ENCODE measurements around the gene CBX1.

CBX1 gene

GRCh38 chr17:48111937-48112241, 10.6 kb upstream of the CBX1 start:
- H4K20me1 ChIP-seq: peaks cover 0 to 53% (median 6%) of the 10 kb centered on the region in 11 experiments; a peak in 8 of 22 replicates
- peak overlapping the region; percentile 8 to 83 (median 76); a peak in 17 of 22 replicates for H3K27ac ChIP-seq
- H3K4me2 ChIP-seq: peak overlapping the region; percentile 58 to 97 (median 83)
- peak overlapping the region in 6 of 11 experiments; percentile 30 to 86 (median 62); a peak in 9 of 22 replicates for H3K9ac ChIP-seq
- peaks cover 43 to 84% (median 70%) of the 10 kb centered on the region in 10 experiments for H3K4me1 ChIP-seq
- peaks cover 0 to 7% (median 0%) of the 10 kb centered on the region in 11 experiments; a peak in 2 of 22 replicates for H3K9me3 ChIP-seq (replicated peaks in 1 of 11)
- H3K27me3 ChIP-seq: no peaks in the 10 kb centered on the region
- H3K36me3 ChIP-seq: peaks cover 31 to 52% (median 39%) of the 10 kb centered on the region in 11 experiments
- no peak for TF ChIP-seq Cebpa-rat (IDR thresholded peaks at IDR 0.05)
- H3K4me3 ChIP-seq: peak overlapping the region in 4 of 10 experiments; percentile 5 to 42 (median 31); a peak in 7 of 20 replicates

GRCh38 chr17:48110761-48111160, 9.5 kb upstream of the CBX1 start:
- Histone ChIP-seq H3K4me2 (peak overlapping the region; percentile 58 to 97 (median 83)), H3K36me3 (peaks cover 22 to 41% (median 29%) of the 10 kb centered on the region in 11 experiments), H3K9ac (peak overlapping the region in 5 of 11 experiments; percentile 3 to 86 (median 12); a peak in 5 of 22 replicates)

GRCh38 chr17:48107137-48108055, 6.1 kb upstream of the CBX1 start, which contains the start of gene SNX11:
SNX11 (plus strand) TSS chr17:48107766; CDS start chr17:48112044, 4,278 bp downstream.
- Histone ChIP-seq H4K20me1 (peaks cover 0 to 38% (median 6%) of the 10 kb centered on the region in 11 experiments; a peak in 8 of 22 replicates), H3K4me1 (peaks cover 57 to 81% (median 67%) of the 10 kb centered on the region in 10 experiments), H3K36me3 (peaks cover 0 to 11% (median 0%) of the 10 kb centered on the region in 11 experiments; a peak in 6 of 22 replicates), H3K4me3 (peak within 1 kb of the TSS; percentile 73 to 96 (median 82)), H3K9ac (peak within 1 kb of the TSS; percentile 73 to 86 (median 81)), H3K9me3 (replicated peaks in 1 of 11) (peaks cover 3 to 22% (median 9%) of the 10 kb centered on the region in 11 experiments; a peak in 16 of 22 replicates), H3K4me2 (peak within 1 kb of the TSS; percentile 69 to 97 (median 85)), H3K27ac (peak within 1 kb of the TSS; percentile 60 to 85 (median 77)), H3K27me3 (no peaks in the 10 kb centered on the region)
- TF ChIP-seq Cebpa-rat (IDR thresholded peaks at IDR 0.05): no peak

More at GRCh38 chr17:48110761-48111160, 9.5 kb upstream of the CBX1 start:
- Histone ChIP-seq H3K27ac (peak overlapping the region in 10 of 11 experiments; percentile 6 to 82 (median 42); a peak in 14 of 22 replicates), H3K27me3 (no peaks in the 10 kb centered on the region), H3K4me1 (peaks cover 49 to 87% (median 77%) of the 10 kb centered on the region in 10 experiments), H3K4me3 (peak overlapping the region in 4 of 10 experiments; percentile 81 to 96 (median 89); a peak in 7 of 20 replicates), H3K9me3 (replicated peaks in 1 of 11) (peaks cover 0 to 7% (median 0%) of the 10 kb centered on the region in 11 experiments; a peak in 2 of 22 replicates), H4K20me1 (peaks cover 0 to 53% (median 6%) of the 10 kb centered on the region in 11 experiments; a peak in 8 of 22 replicates)
- TF ChIP-seq Cebpa-rat (IDR thresholded peaks at IDR 0.05): no peak

GRCh38 chr17:48106802-48107136, 5.5 kb upstream of the CBX1 start:
- H3K4me3 ChIP-seq: peak overlapping the region; percentile 73 to 96 (median 82)
- peak overlapping the region; percentile 69 to 97 (median 85) for H3K4me2 ChIP-seq
- H4K20me1 ChIP-seq: peaks cover 0 to 32% (median 6%) of the 10 kb centered on the region in 11 experiments; a peak in 8 of 22 replicates
- H3K36me3 ChIP-seq: peaks cover 0 to 7% (median 0%) of the 10 kb centered on the region in 11 experiments; a peak in 3 of 22 replicates
- no peak for TF ChIP-seq Cebpa-rat (IDR thresholded peaks at IDR 0.05)
- H3K27ac ChIP-seq: peak overlapping the region in 9 of 11 experiments; percentile 60 to 85 (median 77); a peak in 13 of 22 replicates
- H3K4me1 ChIP-seq: peaks cover 58 to 81% (median 67%) of the 10 kb centered on the region in 10 experiments
- no peaks in the 10 kb centered on the region for H3K27me3 ChIP-seq
- H3K9me3 ChIP-seq (replicated peaks in 1 of 11): peaks cover 3 to 22% (median 10%) of the 10 kb centered on the region in 11 experiments; a peak in 16 of 22 replicates
- peak overlapping the region; percentile 73 to 86 (median 81); a peak in 21 of 22 replicates for H3K9ac ChIP-seq

- Histone ChIP-seq H4K20me1 (peaks cover 0 to 25% (median 13%) of the 10 kb centered on the region in 11 experiments; a peak in 17 of 22 replicates), H3K4me2 (peak overlapping the region in 5 of 11 experiments; percentile 86 to 95 (median 93); a peak in 7 of 22 replicates), H3K9ac (no peak overlapping the region), H3K36me3 (no peaks in the 10 kb centered on the region), H3K27me3 (no peaks in the 10 kb centered on the region), H3K4me3 (no peak overlapping the region), H3K9me3 (replicated peaks in 1 of 11) (peaks cover 3 to 22% (median 10%) of the 10 kb centered on the region in 11 experiments; a peak in 16 of 22 replicates), H3K4me1 (peaks cover 50 to 72% (median 58%) of the 10 kb centered on the region in 10 experiments), H3K27ac (no peak overlapping the region)
- TF ChIP-seq Cebpa-rat (IDR thresholded peaks at IDR 0.05): no peak
Measured at GRCh38 chr17:48104440-48104839, 3.2 kb upstream of the CBX1 start.

GRCh38 chr17:48102798-48103715, 1.8 kb upstream of the CBX1 start:
- Histone ChIP-seq H3K4me3 (peak overlapping the region in 3 of 10 experiments; percentile 15 to 85 (median 22); a peak in 5 of 20 replicates), H3K36me3 (peaks cover 0 to 4% (median 0%) of the 10 kb centered on the region in 11 experiments; a peak in 3 of 22 replicates), H3K4me2 (peak overlapping the region; percentile 83 to 95 (median 91)), H4K20me1 (peaks cover 6 to 29% (median 26%) of the 10 kb centered on the region in 11 experiments; a peak in 20 of 22 replicates), H3K27me3 (no peaks in the 10 kb centered on the region), H3K27ac (peak overlapping the region in 5 of 11 experiments; percentile 29 to 84 (median 64); a peak in 7 of 22 replicates), H3K4me1 (peaks cover 46 to 74% (median 59%) of the 10 kb centered on the region in 10 experiments), H3K9me3 (replicated peaks in 1 of 11) (peaks cover 3 to 22% (median 10%) of the 10 kb centered on the region in 11 experiments; a peak in 16 of 22 replicates), H3K9ac (peak overlapping the region in 1 of 11 experiments; percentile 54; a peak in 1 of 22 replicates)
- no peak for TF ChIP-seq Cebpa-rat (IDR thresholded peaks at IDR 0.05)

GRCh38 chr17:48102043-48102750, 919 bp upstream of the CBX1 start:
- Histone ChIP-seq H3K4me1 (peaks cover 50 to 82% (median 64%) of the 10 kb centered on the region in 10 experiments), H3K27me3 (no peaks in the 10 kb centered on the region), H3K27ac (peak overlapping the region in 4 of 11 experiments; percentile 57 to 84 (median 71); a peak in 8 of 22 replicates), H4K20me1 (peaks cover 13 to 38% (median 35%) of the 10 kb centered on the region in 11 experiments; a peak in 20 of 22 replicates), H3K9me3 (replicated peaks in 1 of 11) (peaks cover 3 to 22% (median 10%) of the 10 kb centered on the region in 11 experiments; a peak in 16 of 22 replicates), H3K36me3 (peaks cover 0 to 4% (median 0%) of the 10 kb centered on the region in 11 experiments; a peak in 3 of 22 replicates), H3K4me3 (peak overlapping the region in 6 of 10 experiments; percentile 74 to 92 (median 78); a peak in 8 of 20 replicates), H3K9ac (peak overlapping the region in 3 of 11 experiments; percentile 44 to 75 (median 54); a peak in 5 of 22 replicates), H3K4me2 (peak overlapping the region; percentile 83 to 95 (median 91))
- no peak for TF ChIP-seq Cebpa-rat (IDR thresholded peaks at IDR 0.05)

Measured in BLaER1 treated with 17β-estradiol and CSF1 and Interleukin-3, amounts not matched to agents 10 nM and 100 nM (cell line).